Bladder microvascular endothelial cell (primary cell): ENCODE data around the gene WARS2. TPM values are rescaled to one million over a fixed set of nuclear protein-coding genes. Genes with fewer than 3 reads are reported as not detected.

ENCODE experiments used
- total RNA-seq: library from RNA; depleted of rRNA; stranded (reverse); fragments of >200 nt; gene quantifications from 2 replicates; pipeline ENCODE4 v1.2.3, GENCODE V29; 2014

Gene WARS2
- 10.0 and 17.7 TPM in 2 replicates for total RNA-seq

DNA sequence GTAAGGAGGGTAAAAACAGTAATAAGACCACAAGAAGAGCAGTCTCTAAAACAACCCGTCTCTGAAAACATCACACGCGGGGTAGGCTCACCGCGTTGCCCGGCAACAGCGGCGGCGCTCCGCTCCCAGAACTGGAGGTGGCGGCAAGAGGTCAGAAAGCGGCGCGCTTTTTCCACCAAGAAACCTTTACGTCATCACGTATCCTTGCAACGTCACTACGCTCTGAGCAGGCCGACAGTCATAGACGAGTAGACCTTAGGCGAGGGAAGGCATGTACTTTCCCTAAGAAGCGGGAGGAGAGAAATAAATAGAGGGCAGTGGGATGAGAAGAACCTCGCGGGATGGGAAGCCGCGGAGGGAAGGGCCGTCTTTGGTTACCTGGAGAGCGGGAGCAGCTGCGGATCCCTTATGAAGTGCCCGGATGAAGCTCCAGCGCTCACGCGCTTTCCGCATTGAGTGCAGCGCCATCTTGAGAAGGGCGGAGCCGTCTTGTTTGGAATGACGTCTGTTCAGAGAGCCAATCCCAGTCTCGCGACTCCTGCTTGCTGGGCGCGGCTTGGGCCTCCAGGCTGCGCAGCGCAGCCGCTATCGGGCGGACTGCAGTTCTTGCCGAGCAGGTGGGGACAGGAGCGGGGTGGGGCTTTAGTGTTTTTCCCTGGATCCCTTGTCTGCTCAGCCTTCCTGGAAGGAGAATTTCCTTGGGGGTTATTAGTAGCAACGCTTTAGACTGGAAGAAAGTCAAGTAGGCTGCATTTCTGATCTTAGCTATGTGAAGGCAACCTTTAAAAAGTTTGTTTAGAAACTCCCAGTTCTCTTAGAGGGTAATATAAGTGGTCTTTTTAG is at the start of gene WARS2:
WARS2 (minus strand) TSS at position 477 of the 843 bp plus-strand sequence; CDS start at position 468, 9 bp downstream.

DNA sequence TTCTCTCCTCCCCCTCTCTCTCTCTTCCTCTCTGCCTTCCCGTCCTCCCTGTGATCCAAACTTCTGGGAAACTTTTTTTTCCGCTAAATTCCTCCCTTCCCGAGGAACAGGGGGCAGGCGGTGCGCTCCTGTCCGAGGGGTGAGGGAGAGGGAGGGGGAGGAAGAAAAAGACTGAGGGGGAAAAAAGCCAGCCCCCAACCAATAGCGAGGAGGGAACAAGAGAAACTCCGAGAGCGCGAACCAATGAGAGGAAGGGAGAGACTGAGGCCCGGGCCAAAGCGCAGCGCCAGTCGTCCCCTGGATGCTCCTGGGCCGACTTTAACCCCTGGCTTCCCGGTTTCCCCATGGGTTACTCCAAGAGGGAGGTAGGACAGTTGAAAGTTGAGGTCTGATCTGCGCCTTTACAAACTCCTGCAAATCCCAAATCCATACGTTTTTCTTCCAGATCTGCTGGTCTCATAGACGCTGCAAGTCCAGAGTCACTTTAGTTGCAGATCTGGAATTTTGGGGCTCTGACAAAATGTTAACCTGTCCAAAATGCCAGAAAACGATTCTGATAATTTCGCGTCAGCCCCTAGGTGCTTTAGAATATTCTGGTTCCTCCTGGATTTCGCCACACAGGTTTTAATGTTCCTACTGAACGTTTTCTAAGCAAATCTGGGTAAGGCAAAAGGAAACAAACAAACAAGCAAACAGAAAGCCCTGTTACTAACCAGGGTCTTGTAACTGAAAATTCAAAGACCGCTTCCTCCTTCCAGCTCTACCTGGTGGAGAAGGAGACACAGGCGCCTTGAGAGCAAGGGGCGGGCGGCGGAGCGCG is 152.1 kb downstream of the WARS2 start, which contains the start of gene TBX15:
TBX15 (minus strand) TSS at position 158 of the 820 bp plus-strand sequence. CDS start 548 bp downstream, outside the sequence.

Other genes starting within 250 kb of the WARS2 start
- gene TBX15, start 152.3 kb downstream of the WARS2 start, total RNA-seq, result 0.25 TPM in 1 of 2 replicates, not detected in the other
- not detected in 2 replicates for gene HAO2, start 228.1 kb upstream of the WARS2 start, total RNA-seq